ENCODE data around the gene RAD51B.
A peak's percentile ranks its signal among the peaks of the same experiment; 100 is the strongest.

Gene RAD51B

GRCh38 chr14:68594737-68595380 lies 775.3 kb downstream of the RAD51B start:
- DNase-seq: no peak

- no peak for DNase-seq
Observed at GRCh38 chr14:68596211-68596610, 776.6 kb downstream of the RAD51B start.

- no peak for DNase-seq
Observed at GRCh38 chr14:68596701-68597100, 777.1 kb downstream of the RAD51B start.

- DNase-seq: no peak
Observed at GRCh38 chr14:68598089-68598488, 778.5 kb downstream of the RAD51B start.

GRCh38 chr14:68598621-68599447 lies 779.3 kb downstream of the RAD51B start:
- no peak for DNase-seq

- DNase-seq: no peak
Observed at GRCh38 chr14:68599896-68600610, 780.5 kb downstream of the RAD51B start.

- DNase-seq: no peak
Observed at GRCh38 chr14:68602507-68602906, 782.9 kb downstream of the RAD51B start.

- DNase-seq: no peak
Observed at GRCh38 chr14:68603533-68604360, 784.2 kb downstream of the RAD51B start.

GRCh38 chr14:68604361-68604730 lies 784.8 kb downstream of the RAD51B start:
- DNase-seq: no peak

GRCh38 chr14:68604822-68605221 lies 785.2 kb downstream of the RAD51B start:
- no peak for DNase-seq

- no peak for DNase-seq
Observed at GRCh38 chr14:68606176-68606575, 786.6 kb downstream of the RAD51B start.

GRCh38 chr14:68606644-68607043 lies 787.1 kb downstream of the RAD51B start:
- DNase-seq: no peak

GRCh38 chr14:68607081-68607866 lies 787.7 kb downstream of the RAD51B start:
- DNase-seq: peak; percentile 27

- DNase-seq: no peak
Observed at GRCh38 chr14:68607867-68608573, 788.4 kb downstream of the RAD51B start.

GRCh38 chr14:68608574-68608962 lies 789.0 kb downstream of the RAD51B start:
- DNase-seq: no peak

- no peak for DNase-seq
Observed at GRCh38 chr14:68609012-68609411, 789.4 kb downstream of the RAD51B start.

- DNase-seq: peak; percentile 46
Observed at GRCh38 chr14:68610251-68610793, 790.7 kb downstream of the RAD51B start.

GRCh38 chr14:68611599-68611998 lies 792.0 kb downstream of the RAD51B start:
- DNase-seq: no peak

- DNase-seq: no peak
Observed at GRCh38 chr14:68612049-68612448, 792.5 kb downstream of the RAD51B start.

GRCh38 chr14:68616221-68616902 lies 796.8 kb downstream of the RAD51B start:
- no peak for DNase-seq

Data from NCI-H510A (cell line).